ENCODE results near the gene ARL17A.
"Not testable (repeated sequence)": the region's sequence is repeated elsewhere in the genome, so short reads cannot be mapped to it uniquely, and the experiment has no call there.

GRCh38 chr17:46512168-46512567, 67.3 kb downstream of the ARL17A start, which contains the start of gene LRRC37A2:
- not testable (repeated sequence) for TF ChIP-seq CTCF (IDR thresholded peaks at IDR 0.05; ENCODE audit: insufficient read depth, low read length); POLR2AphosphoS5 (IDR thresholded peaks at IDR 0.05; ENCODE audit: low read depth); GABPA (IDR thresholded peaks at IDR 0.05; ENCODE audit: low read depth); REST (IDR thresholded peaks at IDR 0.05; ENCODE audit: insufficient replicate concordance, low read depth)
